MV-4-11 (cell line): ENCODE measurements around the gene KDM4F.
"Not testable (repeated sequence)": the region's sequence is repeated elsewhere in the genome, so short reads cannot be mapped to it uniquely, and the experiment has no call there.

Experiments
- DNase-seq: peaks from one replicate; lab custom pipeline; 2025; lab: John Stamatoyannopoulos, UW

Gene KDM4F

GRCh38 chr11:95049122-95049521 is at the start of gene KDM4F:
KDM4F (plus strand) TSS chr11:95049422.
- not testable (repeated sequence) for DNase-seq

GRCh38 chr11:95003716-95004115 is 45.5 kb upstream of the KDM4F start:
- DNase-seq: no peak

- no peak for DNase-seq
Observed at GRCh38 chr11:95005642-95006041, 43.6 kb upstream of the KDM4F start.

GRCh38 chr11:95011376-95011775 is 37.8 kb upstream of the KDM4F start:
- no peak for DNase-seq

DNA sequence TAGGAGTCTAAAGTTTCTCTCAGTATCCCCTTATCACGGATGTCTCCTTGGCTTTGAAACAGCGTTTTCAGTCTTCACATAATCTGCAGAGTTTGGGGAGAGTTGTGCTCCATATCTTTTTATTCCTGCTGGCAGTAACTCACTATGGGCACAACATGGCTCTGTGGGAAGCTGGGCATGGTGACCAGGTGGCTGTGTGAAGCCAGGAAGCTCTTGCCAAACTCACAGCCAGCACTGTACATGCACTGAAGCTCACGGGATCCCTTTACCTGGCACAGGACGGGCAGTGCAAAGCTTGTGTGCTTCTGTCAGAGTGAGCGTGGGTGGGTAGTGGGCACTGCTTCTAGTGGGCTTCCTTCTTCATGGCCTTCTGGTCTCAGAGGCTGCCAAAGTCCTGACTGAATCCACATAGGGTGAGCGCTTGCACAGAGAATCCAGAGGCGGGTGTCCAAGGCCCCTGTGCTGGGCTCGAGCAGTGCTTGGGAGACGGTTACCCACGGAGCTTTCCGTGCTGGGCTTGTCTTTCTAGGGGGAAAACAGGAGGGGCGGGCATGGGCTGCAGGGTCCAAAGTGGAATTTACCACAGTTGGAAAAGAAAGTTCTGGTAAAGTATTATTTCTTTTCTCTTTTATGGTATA is 34.9 kb upstream of the KDM4F start:
- DNase-seq: no peak

- no peak for DNase-seq
Observed at GRCh38 chr11:95016139-95016538, 33.1 kb upstream of the KDM4F start.

DNA sequence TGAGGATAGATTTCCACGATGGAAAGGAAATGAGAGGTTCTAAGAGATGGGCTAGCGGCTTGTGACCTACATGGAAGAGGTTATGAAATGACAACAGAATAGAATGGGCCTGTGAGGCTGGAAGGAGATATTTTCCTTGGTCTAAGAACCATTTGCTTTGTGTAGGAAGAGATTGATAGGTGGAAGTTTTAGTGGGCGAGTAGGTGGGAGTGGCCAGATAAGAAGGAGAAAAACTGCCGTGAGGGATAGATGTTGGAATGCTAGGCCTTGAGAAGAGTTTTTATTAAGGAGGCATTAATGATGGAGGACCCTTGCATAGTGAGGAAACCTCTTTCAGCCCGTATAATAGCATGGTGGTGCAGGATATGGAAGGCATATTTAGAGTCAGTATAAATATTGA is 27.8 kb upstream of the KDM4F start:
- not testable (repeated sequence) for DNase-seq

- DNase-seq: no peak
Observed at GRCh38 chr11:95024958-95025357, 24.3 kb upstream of the KDM4F start, which contains the start of gene KDM4E. KDM4E (plus strand) TSS chr11:95025258; CDS start chr11:95025558, 300 bp downstream.

DNA sequence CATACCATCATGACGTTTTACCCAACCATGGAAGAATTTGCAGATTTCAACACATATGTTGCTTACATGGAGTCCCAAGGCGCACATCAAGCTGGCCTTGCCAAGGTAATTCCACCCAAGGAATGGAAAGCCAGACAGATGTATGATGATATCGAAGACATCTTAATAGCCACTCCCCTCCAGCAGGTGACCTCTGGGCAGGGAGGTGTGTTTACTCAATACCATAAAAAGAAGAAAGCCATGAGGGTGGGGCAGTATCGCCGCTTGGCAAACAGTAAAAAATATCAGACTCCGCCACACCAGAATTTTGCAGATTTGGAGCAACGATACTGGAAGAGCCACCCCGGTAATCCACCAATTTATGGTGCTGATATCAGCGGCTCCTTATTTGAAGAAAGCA is 23.6 kb upstream of the KDM4F start:
- not testable (repeated sequence) for DNase-seq

DNA sequence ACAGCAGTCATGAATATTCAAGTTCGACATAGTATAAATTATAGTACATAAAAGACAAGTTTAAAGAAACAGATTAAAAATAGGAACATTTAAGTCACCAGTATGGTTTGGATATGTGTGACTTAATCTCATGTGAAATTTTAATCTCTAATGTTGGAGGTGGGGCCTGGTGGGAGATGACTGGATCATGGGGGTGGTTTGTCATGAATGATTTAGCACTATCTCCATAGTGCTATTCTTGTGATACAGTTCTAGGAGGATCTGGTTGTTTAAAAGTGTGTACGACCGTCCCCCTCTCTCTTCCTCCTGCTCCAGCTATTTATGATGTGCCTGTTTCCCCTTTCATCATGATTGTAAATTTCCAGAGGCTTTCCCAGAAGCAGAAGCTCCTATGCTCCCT is 20.9 kb upstream of the KDM4F start:
- DNase-seq: no peak

DNA sequence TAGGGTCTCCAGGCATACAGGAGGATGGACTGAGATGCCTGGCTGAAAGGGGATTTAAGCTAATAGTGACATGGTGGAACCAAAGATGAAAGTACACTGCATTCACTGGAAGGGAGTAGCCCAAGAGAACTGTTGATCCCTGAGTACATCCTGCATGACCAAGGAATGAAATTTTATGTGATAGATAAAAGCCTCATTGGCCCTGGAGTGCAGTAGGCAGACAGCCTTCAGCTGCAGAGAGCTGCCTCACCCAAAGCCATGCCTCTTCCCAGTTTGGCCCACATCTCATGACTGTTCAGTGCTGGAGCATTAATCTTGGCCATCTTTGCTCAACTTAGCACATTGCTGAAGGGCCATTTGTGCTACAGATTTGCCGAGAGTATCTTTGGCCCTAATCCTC is 16.2 kb upstream of the KDM4F start:
- DNase-seq: no peak

DNA sequence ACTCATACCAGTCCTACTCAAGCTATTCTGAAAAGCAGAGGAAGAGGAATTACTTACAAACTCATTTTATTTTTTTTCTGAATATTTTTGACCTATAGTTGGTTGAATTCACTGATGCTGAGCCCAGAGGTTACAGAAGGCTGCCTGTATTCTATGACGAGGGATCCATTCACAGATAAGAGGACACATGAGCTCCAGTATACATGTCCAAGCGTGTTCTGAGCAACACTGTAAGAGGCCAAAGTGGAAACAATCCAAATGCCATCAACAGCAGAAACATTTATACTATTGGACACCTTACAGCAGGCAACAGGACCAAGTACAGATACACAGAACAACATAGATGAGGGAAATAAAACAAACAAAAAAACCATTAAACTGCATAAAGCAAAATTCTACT is 13.9 kb upstream of the KDM4F start:
- no peak for DNase-seq

- not testable (repeated sequence) for DNase-seq
Observed at GRCh38 chr11:95037356-95038035, 11.7 kb upstream of the KDM4F start.

DNA sequence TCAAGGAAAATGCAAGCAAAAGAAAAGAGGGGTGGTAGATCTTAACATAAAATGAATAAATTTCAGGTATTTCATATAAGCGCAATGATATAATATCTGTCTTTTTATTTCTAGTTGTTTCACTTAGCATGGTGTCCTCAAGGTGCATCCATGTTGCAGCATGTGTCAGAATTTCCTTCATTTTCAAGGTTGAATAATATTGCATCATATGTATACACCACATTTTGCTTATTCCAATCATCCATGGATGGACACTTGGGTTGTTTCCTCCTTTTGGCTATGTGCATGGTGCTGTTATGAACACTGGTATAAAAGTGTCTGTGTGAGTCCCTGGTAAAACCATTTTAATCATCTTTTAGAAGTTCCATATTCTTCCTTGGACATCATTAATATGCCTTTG is 7.0 kb upstream of the KDM4F start:
- DNase-seq: no peak

DNA sequence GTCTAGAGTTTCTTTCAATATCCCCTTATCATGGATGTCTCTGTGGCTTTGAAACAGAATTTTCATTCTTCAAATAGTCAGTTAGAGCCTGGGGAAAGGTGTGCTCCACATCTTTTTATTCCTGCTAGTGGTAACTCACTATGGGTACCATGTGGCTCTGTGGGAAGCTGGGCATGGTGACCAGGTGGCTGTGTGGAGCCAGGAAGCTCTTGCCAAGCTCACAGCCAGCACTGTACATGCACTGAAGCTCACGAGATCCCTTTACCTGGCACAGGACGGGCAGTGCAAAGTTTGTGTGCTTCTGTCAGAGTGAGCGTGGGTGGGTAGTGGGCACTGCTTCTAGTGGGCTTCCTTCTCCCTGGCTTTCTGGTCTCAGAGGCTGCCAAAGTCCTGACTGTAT is 6.3 kb upstream of the KDM4F start:
- DNase-seq: no peak

DNA sequence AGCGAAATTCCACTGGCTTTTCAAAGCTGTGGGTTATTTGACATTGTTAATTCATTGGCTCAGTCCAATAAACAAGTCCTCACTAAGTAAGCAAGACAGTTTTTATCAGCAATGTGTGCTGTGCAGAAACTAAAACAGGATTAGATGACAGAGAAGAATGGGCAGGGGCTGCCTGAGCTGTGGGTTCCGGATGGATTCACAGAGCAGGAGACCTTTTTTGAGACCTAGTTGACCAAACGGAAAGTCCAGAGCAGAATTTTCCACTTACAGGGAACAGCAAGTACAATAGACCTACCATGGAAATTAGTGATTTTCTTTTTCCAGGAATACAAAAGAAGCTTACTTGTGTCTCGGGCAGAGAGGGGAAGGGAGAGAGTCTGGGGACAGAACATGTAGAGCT is 5.2 kb upstream of the KDM4F start:
- no peak for DNase-seq

- no peak for DNase-seq
Observed at GRCh38 chr11:95045812-95046211, 3.4 kb upstream of the KDM4F start.

DNA sequence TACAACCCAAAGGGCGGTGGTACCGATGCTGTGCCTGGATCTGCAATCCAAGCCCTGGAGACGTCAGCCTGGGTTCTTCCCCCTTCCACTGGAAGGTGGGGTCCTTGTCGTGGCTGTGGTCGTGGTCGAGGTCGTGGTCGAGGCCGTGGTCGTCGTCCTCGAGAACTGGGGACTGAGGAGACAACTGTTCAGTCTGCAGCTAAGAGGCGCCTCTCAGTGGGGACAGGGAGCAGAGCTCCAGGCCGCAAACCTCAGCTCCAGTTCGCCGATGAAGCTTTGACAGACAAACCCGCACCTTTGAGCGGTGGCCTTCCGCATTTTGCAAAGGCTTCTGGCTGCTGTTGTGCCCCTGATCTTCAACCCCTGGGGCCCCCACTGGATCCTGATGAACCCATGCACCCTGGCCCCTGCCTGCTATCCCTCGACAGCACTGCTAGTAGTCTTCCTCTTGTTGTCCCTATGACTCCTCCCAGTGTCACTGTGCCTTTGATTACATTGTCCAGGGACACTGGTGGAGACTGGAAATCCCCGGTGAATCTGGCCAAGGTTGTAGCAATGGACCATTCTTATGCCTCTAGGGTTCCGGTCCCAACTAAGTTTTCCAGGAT is 1.5 kb downstream of the KDM4F start:
- no peak for DNase-seq

DNA sequence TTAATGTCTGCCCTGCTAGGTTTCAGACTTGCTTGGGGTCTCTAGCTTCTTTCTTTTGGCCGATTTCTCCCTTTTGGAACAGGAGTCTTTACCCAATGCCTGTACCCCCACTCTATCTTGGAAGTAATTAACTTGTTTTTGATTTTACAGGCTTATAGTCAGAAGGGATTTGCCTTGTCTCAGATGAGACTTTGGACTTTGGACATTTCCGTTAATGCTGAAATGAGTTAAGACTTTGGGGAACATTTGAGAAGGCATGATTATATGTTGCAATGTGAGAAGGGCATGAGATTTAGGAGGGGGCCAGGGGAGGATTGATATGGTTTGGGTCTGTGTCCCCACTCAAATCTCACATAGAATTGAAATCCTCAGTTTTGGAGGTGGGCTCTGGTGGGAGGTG is 5.1 kb downstream of the KDM4F start:
- no peak for DNase-seq

DNA sequence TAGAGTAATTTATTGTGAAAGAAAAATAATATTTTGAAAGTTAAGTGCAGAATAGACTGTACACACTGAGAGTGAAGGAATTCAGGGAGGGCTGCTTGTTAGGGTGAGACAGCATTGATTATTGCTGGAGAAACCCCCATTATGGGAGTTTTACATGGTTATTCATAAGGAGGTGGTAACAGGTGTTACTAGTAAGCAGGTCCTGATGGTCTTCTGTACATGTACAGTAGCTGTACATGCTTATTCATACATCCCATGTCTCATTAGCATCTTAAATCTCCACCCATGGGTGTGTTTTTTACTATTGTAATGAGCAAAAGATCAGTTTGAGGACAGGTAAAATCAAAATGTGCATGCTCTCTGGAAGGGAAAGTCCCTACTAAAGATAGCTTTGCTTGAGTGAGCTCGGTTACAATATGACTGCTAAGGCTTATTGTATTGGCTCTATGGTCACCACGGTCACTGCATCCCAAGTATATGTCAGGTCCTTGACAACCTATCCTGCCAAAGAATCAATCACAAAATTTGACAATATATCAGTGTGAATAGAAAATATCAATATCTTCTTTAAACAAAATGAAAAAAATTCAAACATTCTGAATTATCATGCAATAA is 6.2 kb downstream of the KDM4F start:
- DNase-seq: no peak

- DNase-seq: no peak
Observed at GRCh38 chr11:95057959-95058358, 8.7 kb downstream of the KDM4F start.

DNA sequence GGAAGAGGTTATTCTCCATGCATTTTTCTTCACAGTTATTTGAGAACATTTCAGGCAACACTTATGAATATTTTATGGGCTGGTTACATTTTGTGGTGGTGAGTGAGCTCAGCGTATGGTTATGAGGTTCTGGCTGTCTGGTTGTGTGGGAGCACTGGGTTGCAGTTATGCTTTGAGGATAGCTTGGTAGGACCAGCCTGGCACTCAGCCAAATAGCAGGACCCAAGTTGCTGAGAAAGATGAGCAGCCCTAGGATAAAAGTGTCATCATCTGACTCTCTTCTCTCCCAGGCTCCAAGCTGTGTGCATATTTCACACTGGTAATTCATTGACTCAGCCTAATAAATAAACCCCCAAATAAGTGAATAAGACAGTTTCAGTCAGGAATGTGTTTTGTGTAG is 9.4 kb downstream of the KDM4F start:
- DNase-seq: no peak

DNA sequence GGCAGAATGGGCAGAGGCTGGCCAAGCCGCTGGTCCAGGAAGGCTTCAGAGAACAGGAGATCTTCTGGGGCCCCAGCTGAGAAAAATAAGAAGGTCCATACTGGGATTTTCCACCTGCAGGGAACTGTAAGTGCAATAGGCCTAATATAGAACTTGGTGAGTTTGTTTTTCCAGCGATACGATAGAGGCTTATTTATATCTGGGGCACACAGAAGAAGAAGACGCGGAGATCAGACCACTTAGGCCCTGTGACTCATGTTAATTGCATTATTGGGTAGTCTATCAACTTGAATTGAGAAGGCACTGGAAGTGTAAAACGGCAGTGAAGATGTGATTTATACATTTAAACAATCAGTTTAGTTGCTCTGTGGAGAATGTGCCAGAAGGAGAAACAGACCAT is 9.8 kb downstream of the KDM4F start:
- DNase-seq: no peak
